ENCODE data around the gene CSMD2. TPM values are rescaled to one million over a fixed set of nuclear protein-coding genes. Genes with fewer than 3 reads are reported as not detected.

The CSMD2 gene
- total RNA-seq, 2 experiments from 2014 or later = not detected

GRCh38 chr1:33719771-33720670, 445.0 kb downstream of the CSMD2 start:
- CTCF ChIA-PET = no interaction called here
- no peak overlapping the region for H3K27ac Mint-ChIP-seq
- H3K9me3 Mint-ChIP-seq = no peaks in the 10 kb centered on the region
- H3K27me3 Mint-ChIP-seq (ENCODE audit: low read depth) = peaks cover 4% of the 10 kb centered on the region
- no peak overlapping the region for H3K4me3 Mint-ChIP-seq
- H3K4me1 Mint-ChIP-seq (ENCODE audit: low read depth) = no peaks in the 10 kb centered on the region
- intact Hi-C loops (cut with micrococcal nuclease) = no loop called here
- no peak for DNase-seq
- no peaks in the 10 kb centered on the region for H3K36me3 Mint-ChIP-seq (ENCODE audit: low read depth)

GRCh38 chr1:33719326-33719725, 445.7 kb downstream of the CSMD2 start:
- intact Hi-C loops (cut with micrococcal nuclease) = no loop called here
- CTCF ChIA-PET = no interaction called here

GRCh38 chr1:33718186-33718585, 446.8 kb downstream of the CSMD2 start:
- intact Hi-C loops (cut with micrococcal nuclease) = no loop called here
- Mint-ChIP-seq H3K4me3 (no peak overlapping the region), H3K4me1 (ENCODE audit: low read depth) (no peaks in the 10 kb centered on the region)

More at GRCh38 chr1:33719326-33719725, 445.7 kb downstream of the CSMD2 start:
- H3K4me1 Mint-ChIP-seq (ENCODE audit: low read depth) = no peaks in the 10 kb centered on the region
- H3K27ac Mint-ChIP-seq = no peak overlapping the region
- H3K4me3 Mint-ChIP-seq = no peak overlapping the region
- H3K27me3 Mint-ChIP-seq (ENCODE audit: low read depth) = peaks cover 4% of the 10 kb centered on the region
- no peak for DNase-seq
- H3K9me3 Mint-ChIP-seq = no peaks in the 10 kb centered on the region
- no peaks in the 10 kb centered on the region for H3K36me3 Mint-ChIP-seq (ENCODE audit: low read depth)

GRCh38 chr1:33716976-33717688, 447.9 kb downstream of the CSMD2 start:
- Mint-ChIP-seq H3K27me3 (ENCODE audit: low read depth) (peaks cover 8% of the 10 kb centered on the region), H3K27ac (no peak overlapping the region)

More at GRCh38 chr1:33718186-33718585, 446.8 kb downstream of the CSMD2 start:
- Mint-ChIP-seq H3K36me3 (ENCODE audit: low read depth) (no peaks in the 10 kb centered on the region), H3K27me3 (ENCODE audit: low read depth) (peaks cover 8% of the 10 kb centered on the region), H3K9me3 (no peaks in the 10 kb centered on the region), H3K27ac (no peak overlapping the region)
- CTCF ChIA-PET = no interaction called here
- DNase-seq = no peak

GRCh38 chr1:33715195-33715811, 449.7 kb downstream of the CSMD2 start:
- no peak overlapping the region for H3K27ac Mint-ChIP-seq
- H3K4me1 Mint-ChIP-seq (ENCODE audit: low read depth) = no peaks in the 10 kb centered on the region
- H3K9me3 Mint-ChIP-seq = no peaks in the 10 kb centered on the region
- peaks cover 8% of the 10 kb centered on the region for H3K27me3 Mint-ChIP-seq (ENCODE audit: low read depth)
- intact Hi-C loops (cut with micrococcal nuclease) = no loop called here
- CTCF ChIA-PET = no interaction called here
- no peaks in the 10 kb centered on the region for H3K36me3 Mint-ChIP-seq (ENCODE audit: low read depth)
- H3K4me3 Mint-ChIP-seq = no peak overlapping the region
- DNase-seq = no peak

More at GRCh38 chr1:33716976-33717688, 447.9 kb downstream of the CSMD2 start:
- Mint-ChIP-seq H3K4me1 (ENCODE audit: low read depth) (no peaks in the 10 kb centered on the region), H3K36me3 (ENCODE audit: low read depth) (no peaks in the 10 kb centered on the region), H3K4me3 (no peak overlapping the region), H3K9me3 (no peaks in the 10 kb centered on the region)
- CTCF ChIA-PET = no interaction called here
- intact Hi-C loops (cut with micrococcal nuclease) = no loop called here
- no peak for DNase-seq

- H3K36me3 Mint-ChIP-seq (ENCODE audit: low read depth) = no peaks in the 10 kb centered on the region
- no peak overlapping the region for H3K4me3 Mint-ChIP-seq
- no peaks in the 10 kb centered on the region for H3K9me3 Mint-ChIP-seq
- no peak overlapping the region for H3K27ac Mint-ChIP-seq
- no peak for DNase-seq
- intact Hi-C loops (cut with micrococcal nuclease) = no loop called here
- CTCF ChIA-PET = no interaction called here
- peaks cover 12% of the 10 kb centered on the region for H3K27me3 Mint-ChIP-seq (ENCODE audit: low read depth)
- no peaks in the 10 kb centered on the region for H3K4me1 Mint-ChIP-seq (ENCODE audit: low read depth)
Observed at GRCh38 chr1:33714421-33714820, 450.6 kb downstream of the CSMD2 start.

GRCh38 chr1:33713058-33713877, 451.8 kb downstream of the CSMD2 start:
- no peak for DNase-seq
- CTCF ChIA-PET = interaction anchor here (1.0 kb wide), 1 partner anchor 80 kb away, joined by 3 read pairs; no protein-coding TSS in a partner anchor
- H3K27ac Mint-ChIP-seq = no peak overlapping the region
- H3K4me1 Mint-ChIP-seq (ENCODE audit: low read depth) = no peaks in the 10 kb centered on the region
- no peaks in the 10 kb centered on the region for H3K36me3 Mint-ChIP-seq (ENCODE audit: low read depth)
- peaks cover 18% of the 10 kb centered on the region for H3K27me3 Mint-ChIP-seq (ENCODE audit: low read depth)
- H3K9me3 Mint-ChIP-seq = no peaks in the 10 kb centered on the region
- intact Hi-C loops (cut with micrococcal nuclease) = no loop called here
- H3K4me3 Mint-ChIP-seq = no peak overlapping the region

- H3K9me3 Mint-ChIP-seq = no peaks in the 10 kb centered on the region
- H3K27ac Mint-ChIP-seq = no peak overlapping the region
- intact Hi-C loops (cut with micrococcal nuclease) = no loop called here
- CTCF ChIA-PET = no interaction called here
- H3K4me3 Mint-ChIP-seq = no peak overlapping the region
- peaks cover 22% of the 10 kb centered on the region for H3K27me3 Mint-ChIP-seq (ENCODE audit: low read depth)
- DNase-seq = no peak
- no peaks in the 10 kb centered on the region for H3K36me3 Mint-ChIP-seq (ENCODE audit: low read depth)
- H3K4me1 Mint-ChIP-seq (ENCODE audit: low read depth) = no peaks in the 10 kb centered on the region
Observed at GRCh38 chr1:33712186-33712585, 452.8 kb downstream of the CSMD2 start.

GRCh38 chr1:33711511-33711910, 453.5 kb downstream of the CSMD2 start:
- CTCF ChIA-PET = no interaction called here

GRCh38 chr1:33710967-33711366, 454.1 kb downstream of the CSMD2 start:
- no peak overlapping the region for H3K27ac Mint-ChIP-seq
- H3K4me1 Mint-ChIP-seq (ENCODE audit: low read depth) = no peaks in the 10 kb centered on the region
- no peak overlapping the region for H3K4me3 Mint-ChIP-seq
- no peaks in the 10 kb centered on the region for H3K36me3 Mint-ChIP-seq (ENCODE audit: low read depth)
- CTCF ChIA-PET = no interaction called here
- H3K9me3 Mint-ChIP-seq = no peaks in the 10 kb centered on the region
- intact Hi-C loops (cut with micrococcal nuclease) = no loop called here
- H3K27me3 Mint-ChIP-seq (ENCODE audit: low read depth) = peaks cover 27% of the 10 kb centered on the region
- DNase-seq = no peak

More at GRCh38 chr1:33711511-33711910, 453.5 kb downstream of the CSMD2 start:
- Mint-ChIP-seq H3K9me3 (no peaks in the 10 kb centered on the region), H3K27me3 (ENCODE audit: low read depth) (peaks cover 27% of the 10 kb centered on the region), H3K36me3 (ENCODE audit: low read depth) (no peaks in the 10 kb centered on the region), H3K4me3 (no peak overlapping the region), H3K27ac (no peak overlapping the region), H3K4me1 (ENCODE audit: low read depth) (no peaks in the 10 kb centered on the region)
- intact Hi-C loops (cut with micrococcal nuclease) = no loop called here
- no peak for DNase-seq

GRCh38 chr1:33709783-33710718, 455.0 kb downstream of the CSMD2 start:
- no peak overlapping the region for H3K4me3 Mint-ChIP-seq
- peaks cover 29% of the 10 kb centered on the region for H3K27me3 Mint-ChIP-seq (ENCODE audit: low read depth)
- no peak overlapping the region for H3K27ac Mint-ChIP-seq
- no peaks in the 10 kb centered on the region for H3K36me3 Mint-ChIP-seq (ENCODE audit: low read depth)
- DNase-seq = no peak
- H3K4me1 Mint-ChIP-seq (ENCODE audit: low read depth) = no peaks in the 10 kb centered on the region
- H3K9me3 Mint-ChIP-seq = no peaks in the 10 kb centered on the region
- CTCF ChIA-PET = no interaction called here
- intact Hi-C loops (cut with micrococcal nuclease) = no loop called here
